ENCODE data around the gene CNPY4. TPM values are rescaled to one million over a fixed set of nuclear protein-coding genes. Genes with fewer than 3 reads are reported as not detected.

Gene CNPY4
- total and polyA plus RNA-seq, 10 of the 15 experiments (the other 5 are each of a cell fraction or from before 2014, with no cell fraction given), result 2.5 to 9.2 (median 6.8) TPM

DNA sequence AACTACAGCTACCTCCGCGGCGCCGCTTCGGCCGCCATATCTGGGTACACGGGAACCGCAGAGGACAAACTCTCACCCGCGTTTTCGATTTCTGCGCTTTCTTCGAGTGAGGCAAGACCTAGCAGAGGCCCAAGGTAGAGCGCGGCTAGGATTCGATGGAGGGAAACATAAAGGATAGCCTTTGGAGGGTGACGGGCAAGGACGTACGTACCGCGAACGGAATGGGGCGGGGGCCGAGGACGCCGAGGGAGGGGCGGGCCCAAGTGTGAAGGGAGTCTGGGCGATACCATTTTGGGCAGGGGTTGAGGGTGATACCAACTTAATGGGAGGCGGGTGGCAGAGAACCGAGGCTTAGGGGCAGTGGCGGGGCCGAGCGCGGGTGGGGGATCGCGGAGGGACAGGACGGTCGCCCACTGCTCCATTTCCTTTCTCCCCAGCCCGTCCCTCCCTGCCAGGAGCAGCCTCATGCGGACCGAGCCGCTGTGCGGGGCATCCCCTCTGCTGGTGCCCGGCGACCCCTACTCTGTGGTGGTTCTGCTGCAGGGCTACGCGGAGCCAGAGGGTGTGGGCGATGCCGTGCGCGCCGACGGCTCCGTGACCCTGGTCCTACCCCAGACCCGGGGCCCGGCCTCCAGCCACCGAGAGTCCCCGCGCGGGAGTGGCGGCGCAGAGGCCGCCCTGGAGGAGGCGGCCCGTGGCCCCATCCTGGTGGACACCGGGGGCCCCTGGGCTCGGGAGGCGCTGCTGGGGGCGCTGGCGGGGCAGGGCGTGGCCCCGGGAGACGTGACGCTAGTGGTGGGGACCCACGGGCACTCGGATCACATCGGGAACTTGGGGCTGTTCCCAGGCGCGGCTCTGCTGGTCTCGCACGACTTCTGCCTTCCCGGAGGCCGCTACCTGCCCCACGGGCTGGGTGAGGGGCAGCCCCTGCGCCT, 7.8 kb downstream of the CNPY4 start, which contains the start of gene MBLAC1 (continued):
- TF ChIP-seq, protein P1, sequence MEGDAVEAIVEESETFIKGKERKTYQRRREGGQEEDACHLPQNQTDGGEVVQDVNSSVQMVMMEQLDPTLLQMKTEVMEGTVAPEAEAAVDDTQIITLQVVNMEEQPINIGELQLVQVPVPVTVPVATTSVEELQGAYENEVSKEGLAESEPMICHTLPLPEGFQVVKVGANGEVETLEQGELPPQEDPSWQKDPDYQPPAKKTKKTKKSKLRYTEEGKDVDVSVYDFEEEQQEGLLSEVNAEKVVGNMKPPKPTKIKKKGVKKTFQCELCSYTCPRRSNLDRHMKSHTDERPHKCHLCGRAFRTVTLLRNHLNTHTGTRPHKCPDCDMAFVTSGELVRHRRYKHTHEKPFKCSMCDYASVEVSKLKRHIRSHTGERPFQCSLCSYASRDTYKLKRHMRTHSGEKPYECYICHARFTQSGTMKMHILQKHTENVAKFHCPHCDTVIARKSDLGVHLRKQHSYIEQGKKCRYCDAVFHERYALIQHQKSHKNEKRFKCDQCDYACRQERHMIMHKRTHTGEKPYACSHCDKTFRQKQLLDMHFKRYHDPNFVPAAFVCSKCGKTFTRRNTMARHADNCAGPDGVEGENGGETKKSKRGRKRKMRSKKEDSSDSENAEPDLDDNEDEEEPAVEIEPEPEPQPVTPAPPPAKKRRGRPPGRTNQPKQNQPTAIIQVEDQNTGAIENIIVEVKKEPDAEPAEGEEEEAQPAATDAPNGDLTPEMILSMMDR (IDR thresholded peaks at IDR 0.05 in 2 of 3, conservative IDR thresholded peaks at IDR 0.05 in 1 of 3; ENCODE audit: control insufficient read depth in 2 of 3, extremely low read depth in 1 of 3, insufficient read depth in 1 of 3, low read depth in 3 of 3, low read length in 3 of 3), result 0 out of 6 replicates have a peak, but pooled peaks of 1 of the 3 experiments have one; percentile 1
- TF ChIP-seq CEBPB (IDR thresholded peaks at IDR 0.05; ENCODE audit: borderline replicate concordance in 1 of 2, low read depth in 2 of 2, low read length in 2 of 2), result no peak
- TF ChIP-seq RAD21 (IDR thresholded peaks at IDR 0.05; ENCODE audit: insufficient read depth, low read depth, low read length), result no peak
- TF ChIP-seq, protein P2, sequence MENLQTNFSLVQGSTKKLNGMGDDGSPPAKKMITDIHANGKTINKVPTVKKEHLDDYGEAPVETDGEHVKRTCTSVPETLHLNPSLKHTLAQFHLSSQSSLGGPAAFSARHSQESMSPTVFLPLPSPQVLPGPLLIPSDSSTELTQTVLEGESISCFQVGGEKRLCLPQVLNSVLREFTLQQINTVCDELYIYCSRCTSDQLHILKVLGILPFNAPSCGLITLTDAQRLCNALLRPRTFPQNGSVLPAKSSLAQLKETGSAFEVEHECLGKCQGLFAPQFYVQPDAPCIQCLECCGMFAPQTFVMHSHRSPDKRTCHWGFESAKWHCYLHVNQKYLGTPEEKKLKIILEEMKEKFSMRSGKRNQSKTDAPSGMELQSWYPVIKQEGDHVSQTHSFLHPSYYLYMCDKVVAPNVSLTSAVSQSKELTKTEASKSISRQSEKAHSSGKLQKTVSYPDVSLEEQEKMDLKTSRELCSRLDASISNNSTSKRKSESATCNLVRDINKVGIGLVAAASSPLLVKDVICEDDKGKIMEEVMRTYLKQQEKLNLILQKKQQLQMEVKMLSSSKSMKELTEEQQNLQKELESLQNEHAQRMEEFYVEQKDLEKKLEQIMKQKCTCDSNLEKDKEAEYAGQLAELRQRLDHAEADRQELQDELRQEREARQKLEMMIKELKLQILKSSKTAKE (IDR thresholded peaks at IDR 0.05; ENCODE audit: low read depth, poor library complexity, severe bottlenecking), result peak; percentile 58
- TF ChIP-seq BACH1 (IDR thresholded peaks at IDR 0.05; ENCODE audit: borderline replicate concordance), result peak; percentile 63; the same call in 1 of the 2 replicates
- peak; percentile 34; the same call in 1 of the 2 replicates for TF ChIP-seq CHD2 (IDR thresholded peaks at IDR 0.05; ENCODE audit: borderline replicate concordance, low read depth, low read length)
- TF ChIP-seq, protein P3, sequence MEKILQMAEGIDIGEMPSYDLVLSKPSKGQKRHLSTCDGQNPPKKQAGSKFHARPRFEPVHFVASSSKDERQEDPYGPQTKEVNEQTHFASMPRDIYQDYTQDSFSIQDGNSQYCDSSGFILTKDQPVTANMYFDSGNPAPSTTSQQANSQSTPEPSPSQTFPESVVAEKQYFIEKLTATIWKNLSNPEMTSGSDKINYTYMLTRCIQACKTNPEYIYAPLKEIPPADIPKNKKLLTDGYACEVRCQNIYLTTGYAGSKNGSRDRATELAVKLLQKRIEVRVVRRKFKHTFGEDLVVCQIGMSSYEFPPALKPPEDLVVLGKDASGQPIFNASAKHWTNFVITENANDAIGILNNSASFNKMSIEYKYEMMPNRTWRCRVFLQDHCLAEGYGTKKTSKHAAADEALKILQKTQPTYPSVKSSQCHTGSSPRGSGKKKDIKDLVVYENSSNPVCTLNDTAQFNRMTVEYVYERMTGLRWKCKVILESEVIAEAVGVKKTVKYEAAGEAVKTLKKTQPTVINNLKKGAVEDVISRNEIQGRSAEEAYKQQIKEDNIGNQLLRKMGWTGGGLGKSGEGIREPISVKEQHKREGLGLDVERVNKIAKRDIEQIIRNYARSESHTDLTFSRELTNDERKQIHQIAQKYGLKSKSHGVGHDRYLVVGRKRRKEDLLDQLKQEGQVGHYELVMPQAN (conservative IDR thresholded peaks at IDR 0.05), result peak; percentile 52; the same call in 1 of the 2 replicates
- TF ChIP-seq NFXL1 (IDR thresholded peaks at IDR 0.05; ENCODE audit: borderline replicate concordance), result no peak; the same call in 1 of the 2 replicates
- no peak for TF ChIP-seq ASH2L (IDR thresholded peaks at IDR 0.05; ENCODE audit: borderline replicate concordance, low read depth)
- TF ChIP-seq CBX5 (IDR thresholded peaks at IDR 0.05; ENCODE audit: low read depth), result no peak; the same call in 1 of the 2 replicates
- TF ChIP-seq DPF2 (IDR thresholded peaks at IDR 0.05), result peak; percentile 78; the same call in 1 of the 2 replicates
- TF ChIP-seq EGR1 (IDR thresholded peaks at IDR 0.05; ENCODE audit: borderline replicate concordance in 1 of 2, low read depth in 2 of 2, low read length in 2 of 2), result peak in 1 of 2 experiments; percentile 28; a peak in 1 of 3 replicates
- 0 out of 2 replicates have a peak, but pooled peaks have one; percentile 26 for TF ChIP-seq NFIC (IDR thresholded peaks at IDR 0.05; ENCODE audit: low read depth, low read length)
- no peak for TF ChIP-seq MEF2A (IDR thresholded peaks at IDR 0.05; ENCODE audit: insufficient read depth, low read depth, low read length)
- TF ChIP-seq POLR2AphosphoS5 (IDR thresholded peaks at IDR 0.05; ENCODE audit: low read length), result peak; percentile 91
- TF ChIP-seq, protein P4, sequence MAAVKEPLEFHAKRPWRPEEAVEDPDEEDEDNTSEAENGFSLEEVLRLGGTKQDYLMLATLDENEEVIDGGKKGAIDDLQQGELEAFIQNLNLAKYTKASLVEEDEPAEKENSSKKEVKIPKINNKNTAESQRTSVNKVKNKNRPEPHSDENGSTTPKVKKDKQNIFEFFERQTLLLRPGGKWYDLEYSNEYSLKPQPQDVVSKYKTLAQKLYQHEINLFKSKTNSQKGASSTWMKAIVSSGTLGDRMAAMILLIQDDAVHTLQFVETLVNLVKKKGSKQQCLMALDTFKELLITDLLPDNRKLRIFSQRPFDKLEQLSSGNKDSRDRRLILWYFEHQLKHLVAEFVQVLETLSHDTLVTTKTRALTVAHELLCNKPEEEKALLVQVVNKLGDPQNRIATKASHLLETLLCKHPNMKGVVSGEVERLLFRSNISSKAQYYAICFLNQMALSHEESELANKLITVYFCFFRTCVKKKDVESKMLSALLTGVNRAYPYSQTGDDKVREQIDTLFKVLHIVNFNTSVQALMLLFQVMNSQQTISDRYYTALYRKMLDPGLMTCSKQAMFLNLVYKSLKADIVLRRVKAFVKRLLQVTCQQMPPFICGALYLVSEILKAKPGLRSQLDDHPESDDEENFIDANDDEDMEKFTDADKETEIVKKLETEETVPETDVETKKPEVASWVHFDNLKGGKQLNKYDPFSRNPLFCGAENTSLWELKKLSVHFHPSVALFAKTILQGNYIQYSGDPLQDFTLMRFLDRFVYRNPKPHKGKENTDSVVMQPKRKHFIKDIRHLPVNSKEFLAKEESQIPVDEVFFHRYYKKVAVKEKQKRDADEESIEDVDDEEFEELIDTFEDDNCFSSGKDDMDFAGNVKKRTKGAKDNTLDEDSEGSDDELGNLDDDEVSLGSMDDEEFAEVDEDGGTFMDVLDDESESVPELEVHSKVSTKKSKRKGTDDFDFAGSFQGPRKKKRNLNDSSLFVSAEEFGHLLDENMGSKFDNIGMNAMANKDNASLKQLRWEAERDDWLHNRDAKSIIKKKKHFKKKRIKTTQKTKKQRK (IDR thresholded peaks at IDR 0.05; ENCODE audit: low read depth, low read length), result no peak
- TF ChIP-seq TCF3 (IDR thresholded peaks at IDR 0.05; ENCODE audit: borderline replicate concordance, insufficient read depth, low read depth, low read length), result no peak
- TF ChIP-seq FOXK2 (IDR thresholded peaks at IDR 0.05), result peak; percentile 97

Data from GM12878 (cell line).